K562 (cell line): Measurements from ENCODE around the gene KIF20A. TPM values are rescaled to one million over a fixed set of nuclear protein-coding genes. Genes with fewer than 3 reads are reported as not detected.

Experiments
- ASH1L ChIP-seq: fragments of 450-650 bp; IDR thresholded peaks from 2 replicates; pipeline ENCODE4 v1.6.1; 2018; ENCODE audit warnings: borderline replicate concordance, mild to moderate bottlenecking, low read depth; ENCODE audit not compliant: partially characterized antibody
- ATF7 ChIP-seq: fragments of 450-650 bp; IDR thresholded peaks from 2 replicates; pipeline ENCODE4 v1.7.1; 2014; ENCODE audit warnings: mild to moderate bottlenecking, moderate library complexity
- FOS ChIP-seq: IDR thresholded peaks from 3 replicates; pipeline ENCODE4 v1.6.1; 2011; ENCODE audit not compliant: insufficient read length; ENCODE audit errors: extremely low read depth
- GTF2E2 ChIP-seq: fragments of 200-800 bp; sonication (Bioruptor generic); IDR thresholded peaks from 2 replicates; pipeline ENCODE4 v1.6.1; 2016; ENCODE audit warnings: missing genetic modification characterization, missing compliant biosample characterization
- KHSRP ChIP-seq: fragments of 450-650 bp; IDR thresholded peaks from 2 replicates; pipeline ENCODE4 v1.6.1; 2017
- L3MBTL2 ChIP-seq: fragments of 450-650 bp; IDR thresholded peaks from 2 replicates; pipeline ENCODE4 v1.6.1; 2016; ENCODE audit warnings: mild to moderate bottlenecking, moderate library complexity
- NFE2L1 ChIP-seq: fragments of 450-650 bp; IDR thresholded peaks from 2 replicates; pipeline ENCODE4 v1.6.1; 2016; ENCODE audit warnings: missing genetic modification characterization, low read depth, mild to moderate bottlenecking, missing compliant biosample characterization, moderate library complexity, borderline replicate concordance
- PBX2 ChIP-seq, 2 experiments: IDR thresholded peaks in 1 of 2; conservative IDR thresholded peaks in 1 of 2; 2 replicates each; pipeline ENCODE4 v1.6.1; 2016; ENCODE audit warnings: low read depth in 2 of 2, mild to moderate bottlenecking in 1 of 2, missing compliant biosample characterization in 1 of 2, missing genetic modification characterization in 1 of 2, moderate library complexity in 1 of 2
- PHF8 ChIP-seq: fragments of 200-600 bp; sonication (generic); IDR thresholded peaks from 2 replicates; pipeline ENCODE4 v1.6.1; 2012; ENCODE audit warnings: mixed run types, mild to moderate bottlenecking, inconsistent platforms, low read length, moderate library complexity, borderline replicate concordance
- POLR2H ChIP-seq: IDR thresholded peaks from 2 replicates; pipeline ENCODE4 v1.6.1; 2016; ENCODE audit warnings: missing genetic modification characterization, low read depth, mild to moderate bottlenecking, control low read depth, missing compliant biosample characterization, moderate library complexity
- RAD21 ChIP-seq, 2 experiments: fragments of 250-450 bp in 1 of 2; fragments of 450-650 bp in 1 of 2; sonication (Bioruptor Pico) in 1 of 2; formaldehyde crosslinking in 1 of 2; IDR thresholded peaks in 1 of 2; conservative IDR thresholded peaks in 1 of 2; 2 replicates each; pipeline versions ENCODE4 v1.4.0 to v1.8.0; 2020 to 2022; ENCODE audit warnings: mild to moderate bottlenecking in 2 of 2, moderate library complexity in 1 of 2
- RFX1 ChIP-seq: fragments of 450-650 bp; IDR thresholded peaks from 2 replicates; pipeline ENCODE4 v1.6.1; 2016; ENCODE audit warnings: mild to moderate bottlenecking, moderate library complexity
- TRIM28 ChIP-seq: fragments of 450-650 bp; IDR thresholded peaks from 2 replicates; pipeline ENCODE4 v1.6.1; 2017
- ZNF133 ChIP-seq: fragments of 250-450 bp; sonication (Bioruptor Pico); IDR thresholded peaks from 2 replicates; pipeline ENCODE4 v1.4.0; 2020; ENCODE audit warnings: mild to moderate bottlenecking
- ZNF431 ChIP-seq: sonication (generic); formaldehyde crosslinking; IDR thresholded peaks from 2 replicates; pipeline ENCODE4 v1.8.0; 2022; ENCODE audit warnings: mild to moderate bottlenecking, missing genetic modification reagents
- polyA plus RNA-seq, 8 experiments: library from polyadenylated mRNA; depleted of rRNA in 4 of 8; stranded (reverse) in 5 of 8; unstranded in 3 of 8; fragments of >200 nt; fragmentation: Nextera tagmentation in 2 of 8; fragmentation: Illumina TruSeq in 1 of 8; extraction: Ambion mirVana in 2 of 8; extraction: Trizol in 1 of 8; gene quantifications; 2 replicates each; pipeline versions ENCODE4 v1.2.1 to v1.2.3, GENCODE V29; 2011 to 2014; ENCODE audit warnings: inconsistent platforms in 1 of 8, missing spikeins in 1 of 8
- total RNA-seq, 7 experiments: library from RNA; depleted of rRNA in 6 of 7; stranded (reverse); fragments of >200 nt in 6 of 7; fragmentation: Illumina TruSeq in 2 of 7; extraction: Trizol in 2 of 7; gene quantifications; 2 replicates each; pipeline versions ENCODE4 v1.2.1 to v1.2.3, GENCODE V29; 2011 to 2021; ENCODE audit warnings: low replicate concordance in 1 of 7
- TF ChIP-seq, protein P1 (sequence below): fragments of 450-650 bp; formaldehyde crosslinking; conservative IDR thresholded peaks from 2 replicates; pipeline ENCODE4 v1.4.0; 2022; ENCODE audit warnings: mild to moderate bottlenecking, missing genetic modification characterization
- TF ChIP-seq, protein P2 (sequence below): sonication (generic); formaldehyde crosslinking; IDR thresholded peaks from 2 replicates; pipeline ENCODE4 v1.8.0; 2023; ENCODE audit warnings: mild to moderate bottlenecking, missing genetic modification reagents
- TF ChIP-seq, protein P3 (sequence below): sonication (generic); formaldehyde crosslinking; IDR thresholded peaks from 2 replicates; pipeline ENCODE4 v1.8.1; 2023; ENCODE audit warnings: mild to moderate bottlenecking, missing genetic modification reagents, moderate library complexity

The KIF20A gene
- total and polyA plus RNA-seq, 9 of the 15 experiments (the other 6 are each of a cell fraction or from before 2014, with no cell fraction given), result 36.8 to 61.2 (median 55.5) TPM

GRCh38 chr5:138213161-138214029, 34.5 kb downstream of the KIF20A start, which contains the start of gene CDC23 (continued):
- TF ChIP-seq L3MBTL2 (peak; percentile 70), POLR2H (tag) (peak; percentile 71), KHSRP (no peak), RFX1 (no peak), PBX2 (CRISPR knock-in tag; IDR thresholded peaks at IDR 0.05; ENCODE audit: low read depth) (no peak), PBX2 (tag; conservative IDR thresholded peaks at IDR 0.05; ENCODE audit: low read depth) (peak; percentile 57), RAD21 (CRISPR knock-in tag; conservative IDR thresholded peaks at IDR 0.05 in 1 of 2, IDR thresholded peaks at IDR 0.05 in 1 of 2) (no peak), TRIM28 (no peak), ZNF133 (CRISPR knock-in tag) (no peak), NFE2L1 (no peak), ATF7 (peak; percentile 53), PHF8 (peak; percentile 98), ASH1L (peak; percentile 94), ZNF431 (CRISPR knock-in tag) (no peak), FOS (peak; percentile 92), GTF2E2 (tag) (peak; percentile 71; the same call in 1 of the 2 replicates)
- TF ChIP-seq, protein P1, sequence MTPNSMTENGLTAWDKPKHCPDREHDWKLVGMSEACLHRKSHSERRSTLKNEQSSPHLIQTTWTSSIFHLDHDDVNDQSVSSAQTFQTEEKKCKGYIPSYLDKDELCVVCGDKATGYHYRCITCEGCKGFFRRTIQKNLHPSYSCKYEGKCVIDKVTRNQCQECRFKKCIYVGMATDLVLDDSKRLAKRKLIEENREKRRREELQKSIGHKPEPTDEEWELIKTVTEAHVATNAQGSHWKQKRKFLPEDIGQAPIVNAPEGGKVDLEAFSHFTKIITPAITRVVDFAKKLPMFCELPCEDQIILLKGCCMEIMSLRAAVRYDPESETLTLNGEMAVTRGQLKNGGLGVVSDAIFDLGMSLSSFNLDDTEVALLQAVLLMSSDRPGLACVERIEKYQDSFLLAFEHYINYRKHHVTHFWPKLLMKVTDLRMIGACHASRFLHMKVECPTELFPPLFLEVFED, result no peak; the same call in 1 of the 2 replicates
- TF ChIP-seq, protein P2, sequence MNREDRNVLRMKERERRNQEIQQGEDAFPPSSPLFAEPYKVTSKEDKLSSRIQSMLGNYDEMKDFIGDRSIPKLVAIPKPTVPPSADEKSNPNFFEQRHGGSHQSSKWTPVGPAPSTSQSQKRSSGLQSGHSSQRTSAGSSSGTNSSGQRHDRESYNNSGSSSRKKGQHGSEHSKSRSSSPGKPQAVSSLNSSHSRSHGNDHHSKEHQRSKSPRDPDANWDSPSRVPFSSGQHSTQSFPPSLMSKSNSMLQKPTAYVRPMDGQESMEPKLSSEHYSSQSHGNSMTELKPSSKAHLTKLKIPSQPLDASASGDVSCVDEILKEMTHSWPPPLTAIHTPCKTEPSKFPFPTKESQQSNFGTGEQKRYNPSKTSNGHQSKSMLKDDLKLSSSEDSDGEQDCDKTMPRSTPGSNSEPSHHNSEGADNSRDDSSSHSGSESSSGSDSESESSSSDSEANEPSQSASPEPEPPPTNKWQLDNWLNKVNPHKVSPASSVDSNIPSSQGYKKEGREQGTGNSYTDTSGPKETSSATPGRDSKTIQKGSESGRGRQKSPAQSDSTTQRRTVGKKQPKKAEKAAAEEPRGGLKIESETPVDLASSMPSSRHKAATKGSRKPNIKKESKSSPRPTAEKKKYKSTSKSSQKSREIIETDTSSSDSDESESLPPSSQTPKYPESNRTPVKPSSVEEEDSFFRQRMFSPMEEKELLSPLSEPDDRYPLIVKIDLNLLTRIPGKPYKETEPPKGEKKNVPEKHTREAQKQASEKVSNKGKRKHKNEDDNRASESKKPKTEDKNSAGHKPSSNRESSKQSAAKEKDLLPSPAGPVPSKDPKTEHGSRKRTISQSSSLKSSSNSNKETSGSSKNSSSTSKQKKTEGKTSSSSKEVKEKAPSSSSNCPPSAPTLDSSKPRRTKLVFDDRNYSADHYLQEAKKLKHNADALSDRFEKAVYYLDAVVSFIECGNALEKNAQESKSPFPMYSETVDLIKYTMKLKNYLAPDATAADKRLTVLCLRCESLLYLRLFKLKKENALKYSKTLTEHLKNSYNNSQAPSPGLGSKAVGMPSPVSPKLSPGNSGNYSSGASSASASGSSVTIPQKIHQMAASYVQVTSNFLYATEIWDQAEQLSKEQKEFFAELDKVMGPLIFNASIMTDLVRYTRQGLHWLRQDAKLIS (CRISPR knock-in tag), result no peak
- TF ChIP-seq, protein P3, sequence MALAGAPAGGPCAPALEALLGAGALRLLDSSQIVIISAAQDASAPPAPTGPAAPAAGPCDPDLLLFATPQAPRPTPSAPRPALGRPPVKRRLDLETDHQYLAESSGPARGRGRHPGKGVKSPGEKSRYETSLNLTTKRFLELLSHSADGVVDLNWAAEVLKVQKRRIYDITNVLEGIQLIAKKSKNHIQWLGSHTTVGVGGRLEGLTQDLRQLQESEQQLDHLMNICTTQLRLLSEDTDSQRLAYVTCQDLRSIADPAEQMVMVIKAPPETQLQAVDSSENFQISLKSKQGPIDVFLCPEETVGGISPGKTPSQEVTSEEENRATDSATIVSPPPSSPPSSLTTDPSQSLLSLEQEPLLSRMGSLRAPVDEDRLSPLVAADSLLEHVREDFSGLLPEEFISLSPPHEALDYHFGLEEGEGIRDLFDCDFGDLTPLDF (CRISPR knock-in tag), result peak; percentile 86
